Stimulated activated CD4-positive, alpha-beta T cell treated with anti-CD3 and anti-CD28 coated beads, Interleukin-15, amount 100 ng/mL, for 48 hours (primary cell): ENCODE results near the gene CMTR2.

Experiments
- DNase-seq, 2 donors: peaks; one replicate each; pipeline ENCODE4 v3.0.0-alpha.2; 2020; ENCODE audit warnings: low read depth in 2 of 2

CMTR2 gene

DNA sequence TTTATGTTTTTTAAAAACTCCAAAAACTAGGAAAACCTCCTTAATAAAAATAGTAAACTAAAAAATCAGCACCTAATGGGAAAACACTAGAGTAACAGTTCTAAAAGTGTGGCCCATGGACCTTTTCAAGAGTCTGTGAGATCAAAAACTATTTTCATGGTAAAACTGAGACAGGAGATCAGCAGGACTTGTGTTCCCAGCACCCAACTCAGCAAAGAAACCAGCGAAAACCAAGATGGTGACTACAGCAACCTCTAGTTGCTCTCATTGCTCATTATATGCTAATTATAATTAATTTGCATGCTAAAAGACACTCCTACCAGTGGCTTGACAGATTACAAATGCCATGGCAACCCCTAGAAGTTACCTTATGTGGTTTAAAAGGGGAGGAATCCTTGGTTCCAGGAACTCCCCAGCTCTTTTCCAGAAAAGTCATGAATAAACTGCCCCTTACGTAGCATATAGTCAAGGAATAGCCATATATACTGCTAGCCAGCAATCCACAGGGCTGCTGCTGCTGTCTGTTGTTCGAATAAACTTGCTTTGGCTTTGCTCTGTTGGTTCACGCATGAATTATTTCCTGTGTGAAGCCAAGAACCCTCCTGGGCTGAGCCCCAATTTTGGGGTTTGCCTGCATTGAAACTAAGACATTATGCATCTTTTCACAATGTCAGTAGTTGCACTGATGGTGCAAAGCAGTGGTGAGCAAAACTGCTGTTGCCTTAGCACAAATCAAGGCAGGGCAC is 12.4 kb downstream of the CMTR2 start:
- DNase-seq = no peak

DNA sequence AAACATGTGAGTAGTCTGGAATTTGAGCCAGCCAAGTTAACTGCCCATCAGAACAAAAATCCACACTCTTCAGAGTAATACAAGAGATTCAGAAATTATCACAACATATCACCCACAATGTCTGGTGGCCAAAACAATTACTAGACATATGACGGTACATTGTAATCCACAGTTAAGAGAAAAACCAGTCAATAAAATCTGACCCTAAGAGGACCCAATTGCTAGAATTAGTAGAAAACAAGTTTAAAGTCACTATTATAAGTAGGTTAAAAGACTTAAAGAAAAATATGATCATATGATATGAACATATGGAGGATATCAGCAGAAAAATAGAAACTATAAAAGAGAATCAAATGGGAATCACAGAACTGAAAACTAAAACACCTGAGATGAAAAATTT is 15.8 kb downstream of the CMTR2 start:
- no peak for DNase-seq

GRCh38 chr16:71264299-71264698 is 24.9 kb downstream of the CMTR2 start:
- DNase-seq = no peak

DNA sequence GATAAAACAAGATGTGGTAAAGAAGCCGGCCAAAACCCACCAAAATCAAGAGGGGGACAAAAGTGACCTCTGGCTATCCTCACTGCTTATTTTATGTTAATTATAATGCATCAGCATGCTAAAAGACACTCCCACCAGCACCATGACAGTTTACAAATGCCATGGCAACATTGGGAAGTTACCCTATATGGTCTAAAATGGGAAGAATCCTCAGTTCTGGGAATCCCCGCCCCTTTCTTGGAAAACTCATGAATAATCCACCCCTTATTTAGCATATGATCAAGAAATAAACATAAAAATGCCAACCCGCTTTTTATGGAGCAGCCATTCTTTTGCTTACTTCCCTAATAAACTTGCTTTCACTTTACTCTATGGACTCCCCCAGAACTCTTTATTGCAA is 25.6 kb downstream of the CMTR2 start:
- DNase-seq = no peak

DNA sequence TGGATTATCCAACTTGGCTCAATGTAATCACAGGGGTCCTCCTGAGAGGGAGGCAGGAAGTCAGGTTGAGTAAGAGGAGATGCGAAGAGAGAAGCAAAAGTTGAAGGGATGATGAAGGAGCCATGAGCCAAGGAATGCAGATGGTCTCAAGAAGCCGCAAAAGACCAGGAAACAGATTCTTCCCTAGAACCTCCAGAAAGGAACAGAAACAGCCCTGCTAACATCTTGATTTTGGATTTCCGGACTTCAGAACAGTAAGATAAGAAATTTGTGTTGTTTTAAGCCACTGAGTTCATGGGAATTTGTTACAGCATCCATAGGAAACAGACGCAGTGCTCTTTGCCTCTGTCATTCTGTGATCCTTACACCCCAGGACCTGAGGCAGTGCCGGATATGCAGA is 26.8 kb downstream of the CMTR2 start:
- DNase-seq = no peak

GRCh38 chr16:71260995-71261394 is 28.2 kb downstream of the CMTR2 start:
- no peak for DNase-seq

GRCh38 chr16:71259086-71259485 is 30.1 kb downstream of the CMTR2 start:
- no peak for DNase-seq

GRCh38 chr16:71258372-71258771 is 30.8 kb downstream of the CMTR2 start:
- no peak for DNase-seq

GRCh38 chr16:71257768-71258167 is 31.4 kb downstream of the CMTR2 start:
- no peak for DNase-seq

GRCh38 chr16:71255721-71256120 is 33.5 kb downstream of the CMTR2 start:
- DNase-seq = no peak

- DNase-seq = no peak
Observed at GRCh38 chr16:71254832-71255525, 34.2 kb downstream of the CMTR2 start.

DNA sequence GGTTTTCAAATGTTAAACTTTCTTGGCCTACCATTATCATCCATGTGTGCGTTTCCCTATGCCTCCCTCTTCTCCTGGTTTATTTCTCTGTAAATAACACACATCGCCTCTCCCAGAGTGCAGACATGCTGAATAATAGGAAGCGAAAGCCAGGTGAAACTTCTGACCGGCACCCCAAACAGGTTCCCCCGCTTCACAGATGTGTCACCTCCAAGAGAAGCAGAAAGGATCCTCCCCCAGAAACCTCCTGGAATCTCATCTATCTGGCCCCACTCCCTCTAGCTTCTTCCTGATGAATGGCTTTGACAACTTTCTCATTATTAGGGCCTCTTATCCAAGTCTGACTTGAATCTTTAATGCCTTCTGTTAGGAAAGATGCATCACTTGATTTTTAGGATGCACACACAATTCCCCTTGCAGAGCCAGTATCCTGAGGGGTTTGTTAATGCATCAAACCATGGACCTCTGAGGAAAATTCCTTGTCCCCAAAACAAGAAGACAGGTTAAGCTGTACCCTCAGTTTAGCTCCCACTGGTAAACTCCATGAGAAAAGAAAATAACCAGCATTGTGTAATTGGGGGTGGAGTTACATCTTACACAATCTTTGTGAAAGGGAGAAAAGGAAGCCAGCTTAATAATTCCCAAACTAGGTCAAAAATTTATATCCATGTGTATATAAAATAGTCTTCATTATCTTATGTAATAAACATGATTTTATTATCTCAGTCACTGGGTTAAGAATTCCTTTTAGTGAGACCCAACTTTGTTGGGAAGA is 38.6 kb downstream of the CMTR2 start:
- no peak for DNase-seq

- no peak for DNase-seq
Observed at GRCh38 chr16:71249399-71249798, 39.8 kb downstream of the CMTR2 start.

DNA sequence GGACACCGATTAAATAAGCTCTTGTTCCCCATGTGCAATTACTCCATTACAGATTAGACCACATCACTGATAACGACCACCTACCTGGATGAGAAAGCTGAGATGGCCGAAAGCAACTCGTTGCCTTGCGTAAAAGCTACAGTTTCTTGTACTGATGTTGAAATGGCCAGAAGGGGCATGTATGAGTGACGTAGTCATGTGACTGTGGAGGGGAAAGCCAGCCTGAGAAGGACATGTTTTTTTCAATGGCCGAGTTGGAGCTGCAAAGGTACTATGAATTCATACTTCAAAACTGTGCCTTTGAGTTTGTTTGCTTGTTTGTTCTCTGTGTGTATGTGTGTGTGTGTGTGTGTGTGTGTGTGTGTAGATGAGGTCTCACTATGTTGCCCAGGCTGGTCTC is 41.7 kb downstream of the CMTR2 start:
- no peak for DNase-seq

DNA sequence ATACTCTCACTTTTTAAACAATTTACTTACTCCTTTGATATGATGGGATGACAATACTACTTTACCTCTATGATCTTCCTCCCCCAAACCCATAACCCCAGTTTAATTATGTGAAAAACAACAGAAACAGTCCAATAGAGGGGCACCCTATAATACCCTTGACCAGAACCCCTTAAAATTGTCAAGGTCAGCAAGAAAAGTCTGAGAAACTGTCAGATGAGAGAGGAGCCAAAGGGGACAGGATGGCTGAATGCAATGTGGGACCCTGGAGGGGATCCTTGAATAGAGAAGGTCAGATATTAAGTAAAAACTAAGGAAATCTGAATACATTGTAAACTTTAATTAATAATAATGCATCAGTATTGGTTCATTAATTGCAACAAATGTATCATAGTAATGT is 42.9 kb downstream of the CMTR2 start:
- DNase-seq = no peak

- no peak for DNase-seq
Observed at GRCh38 chr16:71244521-71244920, 44.7 kb downstream of the CMTR2 start.

DNA sequence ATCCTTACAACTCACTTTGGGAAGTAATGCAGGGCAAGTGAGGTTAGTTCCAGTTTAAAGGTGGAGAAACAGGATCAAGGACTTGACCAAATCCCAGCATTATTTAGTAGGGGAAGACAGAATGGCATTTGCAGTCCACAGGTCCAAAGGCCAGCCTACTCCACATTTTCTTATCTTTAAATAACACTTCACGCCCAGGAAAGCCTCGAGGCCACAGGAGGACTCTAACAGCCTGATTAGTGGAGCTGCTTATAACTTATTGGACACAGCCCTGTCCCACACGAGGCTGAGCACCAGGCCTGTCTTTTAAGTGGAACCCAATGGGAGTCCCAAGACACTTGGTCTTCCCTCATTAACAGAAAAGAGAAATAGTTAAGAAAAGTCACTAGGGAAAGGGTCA is 46.6 kb downstream of the CMTR2 start:
- DNase-seq = no peak

DNA sequence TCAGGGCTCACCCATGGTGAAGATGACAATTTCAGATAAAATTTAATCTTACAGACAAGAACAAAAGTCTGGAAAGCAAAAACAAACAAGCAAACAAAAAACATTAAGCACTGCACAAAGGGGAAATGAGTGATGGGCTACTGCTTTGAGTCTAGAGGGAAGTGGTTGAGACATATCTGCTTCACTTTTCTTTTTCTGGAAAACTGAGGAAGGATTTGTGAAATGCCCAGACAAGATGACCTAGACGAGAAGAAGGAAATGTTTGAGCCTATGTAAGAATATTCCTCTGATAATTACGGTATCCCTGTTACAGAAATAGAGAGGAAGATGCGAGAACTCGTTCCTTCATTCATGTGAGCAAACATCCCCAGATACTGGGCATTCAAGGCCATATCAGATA is 47.2 kb downstream of the CMTR2 start:
- DNase-seq = no peak
